Heart left ventricle (tissue), 16 donors: ENCODE measurements around the gene ZMYND10. TPM values are rescaled to one million over a fixed set of nuclear protein-coding genes. Genes with fewer than 3 reads are reported as not detected.

Experiments
- ATAC-seq, 4 donors: fragments of 200-7000 bp; cut with Tn5 transposase; one replicate each; pipeline ENCODE4 v1.9.1; 2020 to 2022; ENCODE audit warnings: moderate library complexity in 4 of 4, mild to moderate bottlenecking in 3 of 4, moderate number of reproducible peaks in 1 of 4
- DNase-seq, 5 donors: peaks; one replicate each; pipeline ENCODE4 v3.0.0-alpha.2; 2020
- H3K27ac ChIP-seq, 12 donors: fragments of 200-600 bp; sonication (generic) in 4 of 12; one replicate each; pipeline versions ENCODE4 v1.5.0 to v1.8.0; 2016 to 2022; ENCODE audit warnings: mild to moderate bottlenecking in 2 of 12
- H3K27me3 ChIP-seq, 9 donors: fragments of 200-600 bp; sonication (generic) in 2 of 9; one replicate each; pipeline versions ENCODE4 v1.5.1 to v1.8.0; 2016 to 2022; ENCODE audit warnings: mild to moderate bottlenecking in 3 of 9
- H3K36me3 ChIP-seq, 9 donors: fragments of 200-600 bp; sonication (generic) in 2 of 9; one replicate each; pipeline versions ENCODE4 v1.5.0 to v1.8.0; 2018 to 2022; ENCODE audit warnings: mild to moderate bottlenecking in 2 of 9
- H3K4me1 ChIP-seq, 12 donors: fragments of 200-600 bp; sonication (generic) in 4 of 12; one replicate each; pipeline versions ENCODE4 v1.5.0 to v1.8.0; 2016 to 2022; ENCODE audit warnings: mild to moderate bottlenecking in 3 of 12
- H3K4me3 ChIP-seq, 12 donors: fragments of 200-600 bp; sonication (generic) in 4 of 12; one replicate each; pipeline versions ENCODE4 v1.5.0 to v1.8.0; 2017 to 2022; ENCODE audit warnings: mild to moderate bottlenecking in 9 of 12, moderate library complexity in 4 of 12
- H3K9me3 ChIP-seq, 12 donors: fragments of 200-600 bp; sonication (generic) in 4 of 12; one replicate each; pipeline versions ENCODE4 v1.5.0 to v1.8.0; 2016 to 2022; ENCODE audit warnings: mild to moderate bottlenecking in 1 of 12
- POLR2A ChIP-seq, 2 donors: fragments of 450-650 bp; IDR thresholded peaks; one replicate each; pipeline ENCODE4 v1.6.1; 2017; ENCODE audit warnings: antibody characterized with exemption in 2 of 2, mild to moderate bottlenecking in 2 of 2, moderate library complexity in 2 of 2
- WGBS, 4 donors: extraction: QIAGEN DNeasy Blood & Tissue Kit in 2 of 4; methylation state at CpG; one replicate each; pipeline versions ENCODE4 v1.1.5 to v1.1.7; 2013 to 2018; 5-methylcytosine and 5-hydroxymethylcytosine counted together
- intact Hi-C, 10 donors: fragments of 100-400 bp; cut with DNase I; formaldehyde crosslinking; loops; one replicate each; pipeline versions ENCODE4 v1.11.1 to v1.14.2; 2022
- polyA plus RNA-seq, 2 donors: library from polyadenylated mRNA; stranded (reverse); fragments of 200-250 nt; gene quantifications; one replicate each; pipeline ENCODE4 v1.2.3, GENCODE V29; 2013
- total RNA-seq, 9 donors: library from RNA; depleted of rRNA in 2 of 9; stranded (reverse); fragments of >200 nt in 2 of 9; fragmentation: NEBNext Ultra II Directional in 3 of 9; extraction: Animal tissue kit (Norgen Biotek cat#: 25700) in 3 of 9; gene quantifications; one replicate each; pipeline versions ENCODE4 v1.1.0 to v1.2.4, GENCODE V29; 2016 to 2023
- TF ChIP-seq, protein P1 (sequence below), 12 donors: fragments of 200-600 bp; sonication (generic) in 4 of 12; IDR thresholded peaks; one replicate each; pipeline versions ENCODE4 v1.5.0 to v1.8.0; 2018 to 2022; ENCODE audit warnings: antibody characterized with exemption in 12 of 12, mild to moderate bottlenecking in 5 of 12
- donor health status: ischemic (EF 13 %, LVEDD 7.1; RV severe dilation, severe dysfunction).
- donor health status: healthy with polysubstance abuse.
- donor health status: DM: no; HTN: yes; CAD: no.
- donor health status: DM: no; HTN: no; CAD: no.
- donor health status: ischemic (EF 25% LVEDD 6.9; RV normal size, moderate dysfunction).
- donor health status: ischemic (EF 25% LVEDD 5.7; RV mildly dilated, moderate dysfunction).
- donor health status: healthy.
- donor health status: DM: yes; HTN: yes; CAD: no.
- donor health status: ischemic (EF 35%, LVEDD 5.7; RV mildly dilated, moderate dysfunction).
- donor health status: nonischemic (EF 11% LVEDD 7.7; RV severe dilation, severe dysfunction).
- donor health status: DM: yes; HTN: yes; CAD: no.
- donor health status: PGD.
- donor health status: ischemic (EF 29% LVEDD 5.4; RV normal size, mild dysfunction).
- donor health status: nonischemic (EF 23%, LVEDD 6.1; RV moderate dilation, normal function).

The ZMYND10 gene
- total and polyA plus RNA-seq, 11 donors, result 0.15 to 1.4 (median 0.66) TPM; not detected in 5

GRCh38 chr3:50318615-50319014, 26.9 kb downstream of the ZMYND10 start:
- ATAC-seq, result no peak
- Histone ChIP-seq H3K9me3 (no peaks in the 10 kb centered on the region), H3K4me1 (peaks cover 5 to 65% (median 50%) of the 10 kb centered on the region in 12 donors), H3K4me3 (peak overlapping the region in 9 of 12 donors; percentile 70 to 97 (median 88)), H3K27ac (peak overlapping the region in 10 of 12 donors; percentile 7 to 99 (median 85)), H3K27me3 (no peaks in the 10 kb centered on the region), H3K36me3 (peaks cover 0 to 59% (median 45%) of the 10 kb centered on the region in 9 donors)
- WGBS, 4 donors, result 59 to 76% (median 70%) methylated on average over 8 to 10 of the region's 10 CpGs
- peak in 3 of 5 donors; percentile 15 to 56 (median 52) for DNase-seq
- intact Hi-C loops, result loop anchor here in 1 of 10 donors (2.0 kb wide), 1 partner anchor 14 kb away; no protein-coding TSS in a partner anchor
- TF ChIP-seq POLR2A (IDR thresholded peaks at IDR 0.05), result no peak

GRCh38 chr3:50318163-50318562, 27.4 kb downstream of the ZMYND10 start:
- WGBS, 4 donors, result 76 to 88% (median 84%) methylated on average over 10 to 11 of the region's 11 CpGs
- Histone ChIP-seq H3K9me3 (no peaks in the 10 kb centered on the region), H3K36me3 (peaks cover 0 to 59% (median 45%) of the 10 kb centered on the region in 9 donors), H3K4me1 (peaks cover 5 to 60% (median 50%) of the 10 kb centered on the region in 12 donors), H3K27me3 (no peaks in the 10 kb centered on the region), H3K27ac (peak overlapping the region in 10 of 12 donors; percentile 7 to 99 (median 64)), H3K4me3 (peak overlapping the region in 8 of 12 donors; percentile 70 to 97 (median 90))
- intact Hi-C loops, result loop anchor here in 1 of 10 donors (2.0 kb wide), 1 partner anchor 13 kb away; no protein-coding TSS in a partner anchor
- no peak for TF ChIP-seq POLR2A (IDR thresholded peaks at IDR 0.05)
- TF ChIP-seq, protein P1, sequence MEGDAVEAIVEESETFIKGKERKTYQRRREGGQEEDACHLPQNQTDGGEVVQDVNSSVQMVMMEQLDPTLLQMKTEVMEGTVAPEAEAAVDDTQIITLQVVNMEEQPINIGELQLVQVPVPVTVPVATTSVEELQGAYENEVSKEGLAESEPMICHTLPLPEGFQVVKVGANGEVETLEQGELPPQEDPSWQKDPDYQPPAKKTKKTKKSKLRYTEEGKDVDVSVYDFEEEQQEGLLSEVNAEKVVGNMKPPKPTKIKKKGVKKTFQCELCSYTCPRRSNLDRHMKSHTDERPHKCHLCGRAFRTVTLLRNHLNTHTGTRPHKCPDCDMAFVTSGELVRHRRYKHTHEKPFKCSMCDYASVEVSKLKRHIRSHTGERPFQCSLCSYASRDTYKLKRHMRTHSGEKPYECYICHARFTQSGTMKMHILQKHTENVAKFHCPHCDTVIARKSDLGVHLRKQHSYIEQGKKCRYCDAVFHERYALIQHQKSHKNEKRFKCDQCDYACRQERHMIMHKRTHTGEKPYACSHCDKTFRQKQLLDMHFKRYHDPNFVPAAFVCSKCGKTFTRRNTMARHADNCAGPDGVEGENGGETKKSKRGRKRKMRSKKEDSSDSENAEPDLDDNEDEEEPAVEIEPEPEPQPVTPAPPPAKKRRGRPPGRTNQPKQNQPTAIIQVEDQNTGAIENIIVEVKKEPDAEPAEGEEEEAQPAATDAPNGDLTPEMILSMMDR (IDR thresholded peaks at IDR 0.05), result no peak
- no peak for ATAC-seq
- peak in 1 of 5 donors; percentile 24 for DNase-seq

GRCh38 chr3:50317300-50317699, 28.2 kb downstream of the ZMYND10 start:
- no peaks in the 10 kb centered on the region for H3K27me3 ChIP-seq
- TF ChIP-seq, protein P1 (IDR thresholded peaks at IDR 0.05), result no peak
- no peak for TF ChIP-seq POLR2A (IDR thresholded peaks at IDR 0.05)
- WGBS, 4 donors, result 39 to 59% (median 58%) methylated on average over 4 to 6 of the region's 6 CpGs
- DNase-seq (peak in 4 of 5 donors; percentile 14 to 63 (median 34)), ATAC-seq (no peak)
- no peaks in the 10 kb centered on the region for H3K9me3 ChIP-seq
- H3K36me3 ChIP-seq, result peaks cover 0 to 59% (median 45%) of the 10 kb centered on the region in 9 donors
- intact Hi-C loops, result no loop called here
- H3K27ac ChIP-seq, result peak overlapping the region in 11 of 12 donors; percentile 12 to 99 (median 39)
- H3K4me1 ChIP-seq, result peaks cover 5 to 52% (median 43%) of the 10 kb centered on the region in 12 donors
- peak overlapping the region in 5 of 12 donors; percentile 70 to 97 (median 88) for H3K4me3 ChIP-seq

GRCh38 chr3:50316657-50317242, 28.8 kb downstream of the ZMYND10 start:
- TF ChIP-seq, protein P1 (IDR thresholded peaks at IDR 0.05), result no peak
- no peak for TF ChIP-seq POLR2A (IDR thresholded peaks at IDR 0.05)
- 64 to 75% (median 73%) methylated on average over 8 to 9 of the region's 9 CpGs for WGBS, 4 donors
- Histone ChIP-seq H3K27me3 (no peaks in the 10 kb centered on the region), H3K4me1 (peaks cover 5 to 46% (median 40%) of the 10 kb centered on the region in 12 donors), H3K36me3 (peaks cover 0 to 59% (median 45%) of the 10 kb centered on the region in 9 donors), H3K9me3 (no peaks in the 10 kb centered on the region), H3K4me3 (peak overlapping the region in 2 of 12 donors; percentile 70 to 86), H3K27ac (peak overlapping the region in 11 of 12 donors; percentile 5 to 99 (median 39))
- DNase-seq (peak in 1 of 5 donors; percentile 52), ATAC-seq (peak in 1 of 4 donors; percentile 7)
- intact Hi-C loops, result no loop called here
